H54 (cell line): ENCODE measurements around the gene CRYBB2.
A peak's percentile ranks its signal among the peaks of the same experiment; 100 is the strongest.
"Not testable (repeated sequence)": the region's sequence is repeated elsewhere in the genome, so short reads cannot be mapped to it uniquely, and the experiment has no call there.

Experiments
- DNase-seq: peaks from one replicate; pipeline ENCODE4 v3.0.0; 2011; ENCODE audit warnings: low spot score, mixed read lengths; ENCODE audit not compliant: insufficient read length
- FAIRE-seq: peaks from 3 replicates; lab custom pipeline; 2011; peaks lifted over from hg19 to GRCh38; lab: Jason Lieb, UNC
- POLR2A ChIP-seq: IDR thresholded peaks from 2 replicates; pipeline ENCODE4 v1.6.1; 2011; ENCODE audit warnings: low read depth, mild to moderate bottlenecking, low read length

CRYBB2 gene

GRCh38 chr22:25219211-25219689, at the start of gene CRYBB2:
Gene CRYBB2, plus strand, starts transcription at chr22:25219639. Its CDS starts 1,791 bp downstream, at chr22:25221430.
- FAIRE-seq: no peak
- DNase-seq: no peak
- TF ChIP-seq POLR2A: no peak

DNA sequence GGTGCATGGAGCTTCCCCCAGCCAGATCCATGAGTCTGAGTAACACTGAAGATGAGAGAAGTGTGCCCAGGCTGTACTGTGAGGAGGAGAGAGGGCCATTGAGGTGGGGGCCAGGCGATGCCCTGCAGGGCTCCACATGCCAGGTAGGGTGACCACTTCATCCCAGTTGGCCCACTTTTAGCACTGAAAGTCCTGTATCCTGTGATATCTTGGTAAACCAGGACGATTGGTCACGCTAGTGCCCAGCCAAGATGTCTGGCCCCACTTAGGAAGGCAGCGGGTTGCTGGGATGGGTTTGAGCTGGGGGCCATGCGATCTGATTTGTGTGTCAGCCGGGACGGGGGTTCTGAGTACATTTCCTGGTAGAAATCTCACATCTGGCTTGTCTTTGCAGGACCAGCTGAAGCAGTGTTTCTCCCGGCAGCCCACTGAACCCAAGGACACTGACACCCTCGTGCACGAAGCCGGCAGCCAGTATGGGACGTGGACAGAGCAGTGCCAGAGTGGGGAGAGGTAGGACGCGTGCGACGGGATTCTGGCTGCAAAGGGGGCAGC, 48.9 kb upstream of the CRYBB2 start:
- TF ChIP-seq POLR2A: no peak
- FAIRE-seq (no peak), DNase-seq (no peak)

DNA sequence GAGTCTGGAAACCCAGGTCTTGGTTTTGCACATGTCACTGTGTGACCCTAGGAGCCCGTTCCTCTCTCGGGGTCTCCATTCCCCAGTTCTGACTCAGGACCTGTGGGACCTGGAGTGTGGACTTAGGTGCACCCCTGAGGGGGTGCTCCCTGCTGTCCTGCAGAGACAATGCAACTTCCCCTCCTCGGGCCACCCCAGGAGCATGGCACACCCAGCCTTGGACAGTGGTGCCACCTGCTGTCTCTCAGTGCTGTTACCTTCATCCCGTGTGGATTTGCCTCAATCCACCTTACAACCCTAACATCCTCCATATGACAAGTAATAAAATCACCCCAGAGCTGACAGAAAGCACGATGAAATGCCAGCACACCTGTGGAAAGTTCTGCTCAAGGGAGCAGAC, 47.3 kb upstream of the CRYBB2 start:
- no peak for FAIRE-seq
- no peak for DNase-seq

DNA sequence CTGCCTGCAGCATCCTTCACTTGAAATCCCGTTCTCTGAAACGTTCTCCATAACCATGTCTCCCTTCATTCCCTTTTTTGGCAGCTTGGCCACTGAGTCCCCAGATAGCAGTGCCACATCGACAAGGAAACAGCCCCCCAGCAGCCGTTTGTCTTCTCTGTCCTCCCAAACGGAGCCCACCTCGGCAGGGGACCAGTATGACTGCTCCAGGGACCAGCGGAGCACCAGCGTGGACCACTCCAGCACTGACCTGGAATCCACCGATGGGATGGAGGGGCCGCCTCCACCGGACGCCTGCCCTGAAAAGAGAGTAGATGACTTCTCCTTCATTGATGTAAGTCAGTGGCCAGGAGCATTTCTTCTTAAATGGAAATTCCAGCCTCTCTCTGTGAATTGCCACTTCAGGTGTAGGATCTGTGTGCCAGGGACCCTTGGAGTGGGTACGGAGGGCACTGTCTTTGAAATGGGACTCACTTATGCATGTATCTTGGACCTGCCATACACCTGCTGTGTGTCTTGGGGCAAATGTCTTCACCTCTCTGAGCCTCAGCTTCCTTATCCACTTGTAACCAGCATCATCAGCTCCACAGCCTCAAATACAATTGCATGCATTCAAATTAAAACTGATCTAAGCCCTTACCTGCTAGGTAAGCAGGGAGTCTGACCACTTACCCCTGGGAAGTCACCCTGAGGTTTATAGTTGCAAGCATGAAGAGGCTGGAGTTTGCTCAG, 45.1 kb upstream of the CRYBB2 start:
- DNase-seq (no peak), FAIRE-seq (no peak)
- no peak for TF ChIP-seq POLR2A

More for the DNA sequence above, 47.3 kb upstream of the CRYBB2 start:
- no peak for TF ChIP-seq POLR2A

- TF ChIP-seq POLR2A: no peak
- FAIRE-seq: no peak
- DNase-seq: no peak
Measured at GRCh38 chr22:25174888-25175411, 44.5 kb upstream of the CRYBB2 start.

- FAIRE-seq (no peak), DNase-seq (no peak)
- no peak for TF ChIP-seq POLR2A
Measured at GRCh38 chr22:25176175-25176574, 43.3 kb upstream of the CRYBB2 start.

- no peak for TF ChIP-seq POLR2A
- FAIRE-seq: no peak
Measured at GRCh38 chr22:25176799-25177198, 42.6 kb upstream of the CRYBB2 start.

DNA sequence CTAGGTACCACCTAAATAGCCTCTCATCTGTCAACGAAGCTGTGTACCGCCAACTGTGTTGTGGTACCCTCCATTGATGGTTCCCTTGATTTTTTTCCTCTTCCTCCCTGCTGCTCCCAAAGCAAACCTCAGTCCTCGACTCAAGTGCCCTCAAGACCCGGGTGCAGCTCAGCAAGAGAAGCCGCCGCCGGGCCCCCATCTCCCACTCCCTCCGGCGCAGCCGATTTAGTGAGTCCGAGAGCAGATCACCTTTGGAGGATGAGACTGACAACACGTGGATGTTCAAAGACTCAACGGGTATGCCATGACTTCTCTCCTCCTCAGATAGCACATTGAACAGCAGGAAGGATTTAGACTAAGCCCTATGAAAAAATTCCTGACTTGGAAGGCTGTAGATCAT, 42.2 kb upstream of the CRYBB2 start:
- DNase-seq: no peak
- no peak for FAIRE-seq
- no peak for TF ChIP-seq POLR2A

More at GRCh38 chr22:25176799-25177198, 42.6 kb upstream of the CRYBB2 start:
- DNase-seq: no peak

- TF ChIP-seq POLR2A: no peak
- DNase-seq: no peak
- no peak for FAIRE-seq
Measured at GRCh38 chr22:25177895-25178294, 41.5 kb upstream of the CRYBB2 start.

DNA sequence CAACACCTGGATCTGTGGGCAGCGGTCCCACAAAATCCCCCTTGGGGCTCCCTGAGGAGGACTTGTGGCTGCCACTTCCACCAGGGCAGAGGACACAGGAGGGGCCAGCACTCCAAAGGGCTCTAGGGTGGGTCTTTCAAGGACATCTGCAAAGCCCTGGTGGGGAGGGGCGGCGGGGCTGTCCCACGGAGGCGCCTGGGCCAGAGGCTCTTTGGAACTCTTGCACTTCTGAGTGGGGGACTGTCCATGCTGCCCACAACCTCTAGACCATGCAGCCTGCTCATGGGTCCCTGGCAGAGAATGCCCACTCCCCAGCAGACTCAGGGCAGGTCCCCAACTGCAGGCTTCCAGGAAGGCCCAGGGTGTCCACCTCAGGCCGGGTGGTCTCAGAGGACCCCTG, 41.1 kb upstream of the CRYBB2 start:
- DNase-seq, FAIRE-seq: not testable (repeated sequence)

- peak; percentile 53 for FAIRE-seq
- DNase-seq: not testable (repeated sequence)
Measured at GRCh38 chr22:25178869-25179631, 40.4 kb upstream of the CRYBB2 start.

DNA sequence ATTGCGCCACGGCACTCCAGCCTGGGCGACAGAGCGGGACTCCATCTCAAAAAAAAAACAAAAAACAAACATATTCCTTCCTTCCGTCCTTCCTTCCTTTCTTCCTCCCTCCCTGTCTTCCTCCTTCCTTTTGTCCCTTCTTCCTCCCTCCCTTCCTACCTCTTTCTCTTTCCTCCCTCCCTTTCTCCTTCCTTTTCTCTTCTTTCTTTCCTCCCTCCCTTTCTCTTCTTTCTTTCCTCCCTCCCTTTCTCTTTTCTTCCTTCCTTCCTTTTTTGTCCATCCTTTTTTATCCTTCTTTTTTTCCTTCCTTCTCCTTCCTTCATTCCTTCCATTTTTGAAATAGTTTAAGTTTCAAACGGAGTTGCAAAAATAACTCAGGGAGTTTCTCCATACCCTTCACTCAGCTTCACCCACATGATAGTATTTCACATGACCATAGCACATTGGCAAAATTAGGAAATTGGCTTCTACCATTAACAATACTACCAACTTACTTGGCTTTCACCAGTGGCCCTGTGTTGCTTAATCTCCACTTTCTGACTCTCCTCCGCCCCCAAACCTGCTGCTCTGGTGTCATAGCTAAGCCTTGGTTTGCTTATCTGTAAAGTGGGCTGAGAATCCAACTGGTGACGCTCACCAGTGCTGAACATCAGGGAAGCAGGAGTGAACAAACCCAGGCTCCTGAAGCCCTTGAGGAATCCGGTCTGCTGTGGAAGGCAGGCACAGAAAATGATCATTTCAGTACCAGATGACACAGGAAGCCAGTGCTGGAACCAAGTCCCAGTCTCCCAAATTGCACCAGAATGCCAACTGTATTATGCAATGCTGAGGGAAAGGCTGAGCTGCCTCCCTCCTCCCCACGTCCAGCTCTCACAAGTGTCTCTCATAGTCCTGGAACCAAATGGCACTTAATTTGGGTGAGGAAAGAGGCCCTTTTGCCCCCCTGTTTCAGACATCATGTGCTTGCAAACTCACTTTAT, 37.0 kb upstream of the CRYBB2 start:
- DNase-seq (no peak), FAIRE-seq (no peak)
- no peak for TF ChIP-seq POLR2A
